PC-9 (cell line): ENCODE measurements around the gene DNAJB13. TPM values are rescaled to one million over a fixed set of nuclear protein-coding genes. Genes with fewer than 3 reads are reported as not detected.

ENCODE experiments used
- BruUV-seq: library from RNA; stranded (reverse); fragments of 400-500 nt; replicated peaks from 2 replicates; lab custom pipeline; 2021; lab: Mats Ljungman, UMichigan
- CTCF ChIA-PET: fragments of 300-600 bp; sonication (Branson Sonifier 250); formaldehyde crosslinking; loops from one replicate; lab custom pipeline; 2022; ENCODE audit warnings: antibody characterized with exemption; lab: Charles Lee
- POLR2A ChIA-PET: fragments of 300-600 bp; sonication (Branson Sonifier 250); formaldehyde crosslinking; loops from one replicate; lab custom pipeline; 2022; ENCODE audit warnings: antibody characterized with exemption; ENCODE audit not compliant: unreplicated experiment; lab: Charles Lee
- DNase-seq, 2 experiments: peaks; one replicate each; pipeline versions ENCODE4 v3.0.0 to v3.0.0-alpha.2; 2015 to 2022; ENCODE audit warnings: mixed read lengths in 1 of 2
- H2AFZ ChIP-seq: fragments of 200-600 bp; sonication (generic); 2 replicates; pipeline ENCODE4 v1.8.1; 2017; ENCODE audit warnings: antibody characterized with exemption
- H3F3A ChIP-seq: fragments of 200-600 bp; sonication (generic); 2 replicates; pipeline ENCODE4 v1.8.1; 2017; ENCODE audit warnings: antibody characterized with exemption, mild to moderate bottlenecking, low read depth; ENCODE audit not compliant: insufficient read depth
- H3K27ac ChIP-seq: fragments of 200-600 bp; sonication (generic); 2 replicates; pipeline ENCODE4 v1.6.1; 2016; ENCODE audit warnings: mixed run types
- H3K27me3 ChIP-seq: fragments of 200-600 bp; sonication (generic); 2 replicates; pipeline ENCODE4 v1.6.1; 2016; ENCODE audit warnings: low read depth, mixed run types; ENCODE audit not compliant: insufficient read depth
- H3K36me3 ChIP-seq: fragments of 200-600 bp; sonication (generic); 2 replicates; pipeline ENCODE4 v1.6.1; 2016; ENCODE audit warnings: low read depth, mixed run types
- H3K4me1 ChIP-seq: fragments of 200-600 bp; sonication (generic); replicated peaks from 2 replicates; pipeline ENCODE4 v1.6.1; 2016; ENCODE audit warnings: mixed run types; ENCODE audit not compliant: insufficient read depth
- H3K4me2 ChIP-seq: fragments of 200-600 bp; sonication (generic); 2 replicates; pipeline ENCODE4 v1.6.1; 2017; ENCODE audit warnings: mixed run types
- H3K4me3 ChIP-seq: fragments of 200-600 bp; sonication (generic); 2 replicates; pipeline ENCODE4 v1.6.1; 2016; ENCODE audit warnings: mixed run types
- H3K79me2 ChIP-seq: fragments of 200-600 bp; sonication (generic); 2 replicates; pipeline ENCODE4 v1.6.1; 2017; ENCODE audit warnings: low read depth, mixed run types
- H3K9me2 ChIP-seq: fragments of 200-600 bp; sonication (generic); 2 replicates; pipeline ENCODE4 v1.8.1; 2017; ENCODE audit warnings: mild to moderate bottlenecking; ENCODE audit not compliant: insufficient read depth
- H3K9me3 ChIP-seq: fragments of 200-600 bp; sonication (generic); 2 replicates; pipeline ENCODE4 v1.8.1; 2016; ENCODE audit warnings: low read depth; ENCODE audit not compliant: insufficient read depth
- H4K20me1 ChIP-seq: fragments of 200-600 bp; sonication (generic); 2 replicates; pipeline ENCODE4 v1.8.1; 2017; ENCODE audit not compliant: insufficient read depth
- CTCF ChIP-seq: fragments of 200-600 bp; sonication (generic); conservative IDR thresholded peaks from 2 replicates; pipeline ENCODE4 v1.6.1; 2017; ENCODE audit warnings: mixed run types, antibody characterized with exemption, mild to moderate bottlenecking, moderate library complexity
- EZH2 ChIP-seq: fragments of 200-600 bp; sonication (generic); IDR thresholded peaks from 2 replicates; pipeline ENCODE4 v1.8.0; 2017; ENCODE audit warnings: antibody characterized with exemption, low read depth
- intact Hi-C: fragments of 100-400 bp; cut with micrococcal nuclease; formaldehyde crosslinking; loops from one replicate; pipeline ENCODE4 v1.10.0; 2022; ENCODE audit not compliant: unreplicated experiment
- total RNA-seq: library from RNA; stranded (reverse); gene quantifications from 2 replicates; pipeline ENCODE4 v1.2.3, GENCODE V29; 2021

Gene DNAJB13
- total RNA-seq, 1 experiment from 2014 or later: 0.79 TPM

GRCh38 chr11:73971175-73971719 is 20.4 kb downstream of the DNAJB13 start:
- Histone ChIP-seq H3F3A (peaks cover 17% of the 10 kb centered on the region; the same call in 1 of the 2 replicates), H3K9me3 (no peaks in the 10 kb centered on the region), H3K79me2 (no peaks in the 10 kb centered on the region), H3K36me3 (no peaks in the 10 kb centered on the region), H3K27me3 (no peaks in the 10 kb centered on the region), H3K9me2 (no peaks in the 10 kb centered on the region), H4K20me1 (no peaks in the 10 kb centered on the region), H3K4me1 (peaks cover 19% of the 10 kb centered on the region), H2AFZ (no peak overlapping the region), H3K27ac (no peak overlapping the region), H3K4me3 (no peak overlapping the region), H3K4me2 (no peak overlapping the region)
- TF ChIP-seq CTCF (no peak), EZH2 (no peak)
- ChIA-PET CTCF (no interaction called here), POLR2A (no interaction called here)
- intact Hi-C loops: no loop called here
- DNase-seq: no peak
- no TSS peak for BruUV-seq

GRCh38 chr11:73972187-73972586 is 21.4 kb downstream of the DNAJB13 start:
- no peak overlapping the region for H3K4me3 ChIP-seq
- H2AFZ ChIP-seq: no peak overlapping the region
- ChIA-PET POLR2A (interaction anchor here (0.7 to 1.1 kb wide), 4 partner anchors 11 to 199 kb away, joined by 3 to 9 read pairs (median 4); partner anchors contain the start of genes C2CD3 and PPME1), CTCF (interaction anchor here (0.7 kb wide), 1 partner anchor 190 kb away, joined by 3 read pairs; no protein-coding TSS in a partner anchor)
- no peaks in the 10 kb centered on the region for H3K36me3 ChIP-seq
- H3F3A ChIP-seq: peaks cover 17% of the 10 kb centered on the region; the same call in 1 of the 2 replicates
- no peaks in the 10 kb centered on the region for H3K9me2 ChIP-seq
- no peak overlapping the region for H3K4me2 ChIP-seq
- TF ChIP-seq EZH2: no peak
- H3K9me3 ChIP-seq: no peaks in the 10 kb centered on the region
- peaks cover 19% of the 10 kb centered on the region for H3K4me1 ChIP-seq
- no peak for DNase-seq
- no peak overlapping the region for H3K27ac ChIP-seq
- BruUV-seq: TSS peak; percentile 7
- H3K27me3 ChIP-seq: no peaks in the 10 kb centered on the region
- intact Hi-C loops: no loop called here
- H4K20me1 ChIP-seq: no peaks in the 10 kb centered on the region
- no peaks in the 10 kb centered on the region for H3K79me2 ChIP-seq

- Histone ChIP-seq H3K79me2 (no peaks in the 10 kb centered on the region), H3K4me1 (peaks cover 19% of the 10 kb centered on the region), H2AFZ (no peak overlapping the region), H3K9me2 (no peaks in the 10 kb centered on the region), H3K27ac (no peak overlapping the region), H3K27me3 (no peaks in the 10 kb centered on the region), H3K4me2 (no peak overlapping the region), H4K20me1 (no peaks in the 10 kb centered on the region), H3K4me3 (no peak overlapping the region), H3F3A (peaks cover 17% of the 10 kb centered on the region; the same call in 1 of the 2 replicates), H3K9me3 (no peaks in the 10 kb centered on the region), H3K36me3 (peaks cover 6% of the 10 kb centered on the region; the same call in 1 of the 2 replicates)
- BruUV-seq: no TSS peak
- DNase-seq: no peak
- TF ChIP-seq CTCF: no peak
- TF ChIP-seq EZH2: no peak
- POLR2A ChIA-PET: interaction anchor here (0.7 to 1.1 kb wide), 4 partner anchors 12 to 198 kb away, joined by 3 to 9 read pairs (median 4); partner anchors contain the start of genes C2CD3 and PPME1
- intact Hi-C loops: no loop called here
- CTCF ChIA-PET: no interaction called here
Measured at GRCh38 chr11:73972620-73973449, 22.0 kb downstream of the DNAJB13 start.
